Right lobe of liver (tissue), 4 donors: Measurements from ENCODE around the gene ZIC2.

Source experiments
- CTCF ChIP-seq, 4 donors: fragments of 200-600 bp in 3 of 4; fragments of 450-650 bp in 1 of 4; IDR thresholded peaks; one replicate each; pipeline versions ENCODE4 v1.5.1 to v1.8.0; 2016 to 2022; ENCODE audit warnings: antibody characterized with exemption in 4 of 4, mild to moderate bottlenecking in 2 of 4
- POLR2A ChIP-seq: fragments of 450-650 bp; IDR thresholded peaks from one replicate; pipeline ENCODE4 v1.6.1; 2017; ENCODE audit warnings: antibody characterized with exemption, mild to moderate bottlenecking
- donor health status: DM: no; HTN: no; CAD: no.
- donor health status: DM: no; HTN: no; CAD: no.
- donor health status: DM: no; HTN: yes; CAD: no.

- TF ChIP-seq POLR2A (no peak), CTCF (IDR thresholded peaks at IDR 0.05) (no peak)
These were observed 24.9 kb upstream of the ZIC2 start for GRCh38 chr13:99956473-99957349.
